Left ventricle myocardium inferior (tissue), 1 donor: ENCODE measurements around the gene KIF13A. TPM values are rescaled to one million over a fixed set of nuclear protein-coding genes. Genes with fewer than 3 reads are reported as not detected.
"Not testable (repeated sequence)": the region's sequence is repeated elsewhere in the genome, so short reads cannot be mapped to it uniquely, and the experiment has no call there.

Experiments
- DNase-seq: peaks from one replicate; pipeline ENCODE4 v3.0.0-alpha.2; 2020
- H3K27ac ChIP-seq: fragments of 200-600 bp; replicated peaks from 2 replicates; pipeline ENCODE4 v1.8.0; 2021
- H3K27me3 ChIP-seq: fragments of 200-600 bp; 2 replicates; pipeline ENCODE4 v1.8.0; 2021; ENCODE audit warnings: low read depth
- H3K36me3 ChIP-seq: fragments of 200-600 bp; 2 replicates; pipeline ENCODE4 v1.8.0; 2021
- H3K4me1 ChIP-seq: fragments of 200-600 bp; 2 replicates; pipeline ENCODE4 v1.8.0; 2021
- H3K4me3 ChIP-seq: fragments of 200-600 bp; 2 replicates; pipeline ENCODE4 v1.8.0; 2021; ENCODE audit warnings: mild to moderate bottlenecking, moderate library complexity
- H3K9me3 ChIP-seq: fragments of 200-600 bp; replicated peaks from 2 replicates; pipeline ENCODE4 v1.8.0; 2021
- CTCF ChIP-seq: fragments of 200-600 bp; IDR thresholded peaks from 2 replicates; pipeline ENCODE4 v1.8.0; 2021; ENCODE audit warnings: antibody characterized with exemption, mild to moderate bottlenecking, borderline replicate concordance
- intact Hi-C: fragments of 100-400 bp; cut with micrococcal nuclease; formaldehyde crosslinking; loops from one replicate; pipeline ENCODE4 v1.11.0; 2022
- total RNA-seq: library from RNA; stranded (reverse); fragmentation: NEBNext Ultra II Directional; extraction: Animal tissue kit (Norgen Biotek cat#: 25700); gene quantifications from one replicate; pipeline ENCODE4 v1.2.1, GENCODE V29; 2021
- donor health status: DM: no; HTN: yes; CAD: no; lungs with severe emphysema.

Gene KIF13A
- total RNA-seq, 1 donor from 2014 or later: 85.7 TPM

- peak overlapping the region; percentile 41 for H3K27ac ChIP-seq
- TF ChIP-seq CTCF: no peak
- H3K4me3 ChIP-seq: no peak overlapping the region
- intact Hi-C loops: no loop called here
- no peak for DNase-seq
- H3K9me3 ChIP-seq: no peaks in the 10 kb centered on the region
- peaks cover 76% of the 10 kb centered on the region for H3K4me1 ChIP-seq
- H3K27me3 ChIP-seq: no peaks in the 10 kb centered on the region
- H3K36me3 ChIP-seq: peaks cover 9% of the 10 kb centered on the region
Observed at GRCh38 chr6:17957498-17957897, 29.9 kb downstream of the KIF13A start.

- no peak for DNase-seq
- H3K4me1 ChIP-seq: peaks cover 72% of the 10 kb centered on the region
- TF ChIP-seq CTCF: no peak
- no peaks in the 10 kb centered on the region for H3K27me3 ChIP-seq
- intact Hi-C loops: no loop called here
- H3K9me3 ChIP-seq: no peaks in the 10 kb centered on the region
- peaks cover 9% of the 10 kb centered on the region for H3K36me3 ChIP-seq
- no peak overlapping the region for H3K4me3 ChIP-seq
- H3K27ac ChIP-seq: peak overlapping the region; percentile 41
Observed at GRCh38 chr6:17957086-17957485, 30.3 kb downstream of the KIF13A start.

- Histone ChIP-seq H3K4me3 (no peak overlapping the region), H3K9me3 (peaks cover 4% of the 10 kb centered on the region), H3K36me3 (peaks cover 13% of the 10 kb centered on the region), H3K4me1 (peaks cover 52% of the 10 kb centered on the region), H3K27me3 (no peaks in the 10 kb centered on the region), H3K27ac (no peak overlapping the region)
- TF ChIP-seq CTCF: no peak
- DNase-seq: no peak
- intact Hi-C loops: no loop called here
Observed at GRCh38 chr6:17950095-17950494, 37.3 kb downstream of the KIF13A start.

- Histone ChIP-seq H3K27me3 (no peaks in the 10 kb centered on the region), H3K36me3 (peaks cover 13% of the 10 kb centered on the region), H3K4me3 (no peak overlapping the region), H3K27ac (no peak overlapping the region), H3K9me3 (peaks cover 4% of the 10 kb centered on the region), H3K4me1 (peaks cover 61% of the 10 kb centered on the region)
- intact Hi-C loops: no loop called here
- no peak for TF ChIP-seq CTCF
- DNase-seq: no peak
Observed at GRCh38 chr6:17949168-17949567, 38.3 kb downstream of the KIF13A start.

- intact Hi-C loops: no loop called here
- H3K9me3 ChIP-seq: peaks cover 4% of the 10 kb centered on the region
- no peak for DNase-seq
- TF ChIP-seq CTCF: no peak
- peaks cover 65% of the 10 kb centered on the region for H3K4me1 ChIP-seq
- no peak overlapping the region for H3K27ac ChIP-seq
- no peak overlapping the region for H3K4me3 ChIP-seq
- H3K36me3 ChIP-seq: peaks cover 11% of the 10 kb centered on the region
- H3K27me3 ChIP-seq: no peaks in the 10 kb centered on the region
Observed at GRCh38 chr6:17948725-17949124, 38.7 kb downstream of the KIF13A start.

GRCh38 chr6:17947574-17947973, 39.9 kb downstream of the KIF13A start:
- Histone ChIP-seq H3K27ac (peak overlapping the region; percentile 1), H3K4me1 (peaks cover 71% of the 10 kb centered on the region)
- DNase-seq, H3K9me3 ChIP-seq, H3K27me3 ChIP-seq, intact Hi-C loops, H3K4me3 ChIP-seq, H3K36me3 ChIP-seq: not testable (repeated sequence)
